ENCODE measurements around the gene PI4KA. TPM values are rescaled to one million over a fixed set of nuclear protein-coding genes. Genes with fewer than 3 reads are reported as not detected.
"Not testable (repeated sequence)": the region's sequence is repeated elsewhere in the genome, so short reads cannot be mapped to it uniquely, and the experiment has no call there.

Gene PI4KA
- total and polyA plus RNA-seq, 2 of the 13 experiments (the other 11 are each of a cell fraction or from before 2014, with no cell fraction given) = 27.4 to 56.4 TPM

DNA sequence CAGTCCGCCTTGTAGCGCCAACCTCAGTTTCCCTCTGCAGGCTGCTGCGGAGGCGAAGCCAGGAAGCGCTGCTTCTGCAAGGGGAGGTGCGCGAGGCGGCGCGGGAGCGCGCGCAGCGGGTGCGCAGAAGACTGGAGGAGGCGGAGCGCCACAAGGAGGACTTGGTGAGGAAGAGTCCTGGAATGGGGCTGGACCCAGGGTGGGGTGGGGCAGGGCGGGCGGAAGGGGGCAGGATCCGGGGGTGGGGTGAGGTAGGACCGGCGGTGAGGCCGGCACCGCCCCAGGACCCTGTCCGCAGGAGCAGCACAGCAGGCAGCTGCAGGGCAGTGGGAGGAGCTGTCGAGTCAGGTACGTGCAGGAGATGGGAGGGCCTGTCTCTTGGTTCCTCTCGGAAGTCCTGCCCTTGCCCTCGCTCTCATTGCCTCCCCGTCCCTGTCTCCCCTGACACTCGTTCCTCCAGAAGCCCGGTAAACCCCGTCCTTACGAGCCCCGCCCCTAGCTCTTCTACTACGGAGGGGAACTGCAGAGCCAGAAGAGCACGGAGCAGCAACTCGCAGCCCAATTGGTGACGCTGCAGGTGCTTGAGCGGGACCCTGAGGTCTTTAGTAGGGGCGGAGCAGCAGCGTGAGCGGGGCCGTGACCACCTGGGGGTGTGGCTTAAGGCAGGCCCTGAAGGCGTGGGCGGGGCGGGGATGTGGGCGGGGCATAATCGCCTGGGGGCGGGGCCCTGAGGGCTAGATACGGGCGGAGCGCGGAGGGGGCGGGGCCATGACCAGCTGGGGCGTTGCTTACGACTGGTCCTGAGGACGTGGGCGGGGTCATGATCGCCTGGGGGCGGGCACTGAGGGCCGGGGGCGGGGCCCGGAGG, 155.8 kb downstream of the PI4KA start:
- peaks cover 21% of the 10 kb centered on the region for H3K4me1 ChIP-seq (ENCODE audit: insufficient read depth, low read length)
- H3K36me3 ChIP-seq (replicated peaks in 1 of 2; ENCODE audit: control insufficient read depth in 1 of 2, insufficient read depth in 2 of 2, low read length in 2 of 2); in situ Hi-C loops (cut with HindIII; ENCODE audit: extremely low pct_ligation_motif_present, low pct_unique_long_range_greater_than_20kb); H3K9me3 ChIP-seq (ENCODE audit: low read length); BruUV-seq (replicated peaks); H2AFZ ChIP-seq (ENCODE audit: low read length); H3K9ac ChIP-seq (ENCODE audit: insufficient read depth, low read depth, low read length); H3K27me3 ChIP-seq (ENCODE audit: control insufficient read depth in 1 of 2, insufficient read depth in 2 of 2, low read length in 2 of 2); H3K79me2 ChIP-seq (ENCODE audit: insufficient read depth, low read length); FAIRE-seq; H4K20me1 ChIP-seq (ENCODE audit: insufficient read depth, low read length); intact Hi-C loops (cut with micrococcal nuclease; ENCODE audit: unreplicated experiment); CTCF ChIA-PET (ENCODE audit: low intra/inter-chr PET ratio, low total read pairs): not testable (repeated sequence)
- POLR2A ChIA-PET = interaction anchor here (0.6 to 1.1 kb wide), 3 partner anchors 14 to 102 kb away, joined by 3 to 4 read pairs (median 3); no protein-coding TSS in a partner anchor
- H3K4me2 ChIP-seq (ENCODE audit: low read depth, low read length) = peak overlapping the region; percentile 73
- 2% methylated on average over 18 of the region's 64 CpGs for WGBS (ENCODE audit: low lambda C conversion rate)
- DNase-seq (ENCODE audit: low spot score) (peak; percentile 82), ATAC-seq (peak; percentile 84)
- peak overlapping the region; percentile 50 for H3K27ac ChIP-seq (ENCODE audit: extremely low read length, insufficient read depth, low read length)
- peak overlapping the region; percentile 37 to 65 (median 46); a peak in 5 of 6 replicates for H3K4me3 ChIP-seq (replicated peaks in 1 of 3; ENCODE audit: insufficient read depth in 1 of 3, low read depth in 2 of 3, low read length in 3 of 3)
- TF ChIP-seq, protein P1, sequence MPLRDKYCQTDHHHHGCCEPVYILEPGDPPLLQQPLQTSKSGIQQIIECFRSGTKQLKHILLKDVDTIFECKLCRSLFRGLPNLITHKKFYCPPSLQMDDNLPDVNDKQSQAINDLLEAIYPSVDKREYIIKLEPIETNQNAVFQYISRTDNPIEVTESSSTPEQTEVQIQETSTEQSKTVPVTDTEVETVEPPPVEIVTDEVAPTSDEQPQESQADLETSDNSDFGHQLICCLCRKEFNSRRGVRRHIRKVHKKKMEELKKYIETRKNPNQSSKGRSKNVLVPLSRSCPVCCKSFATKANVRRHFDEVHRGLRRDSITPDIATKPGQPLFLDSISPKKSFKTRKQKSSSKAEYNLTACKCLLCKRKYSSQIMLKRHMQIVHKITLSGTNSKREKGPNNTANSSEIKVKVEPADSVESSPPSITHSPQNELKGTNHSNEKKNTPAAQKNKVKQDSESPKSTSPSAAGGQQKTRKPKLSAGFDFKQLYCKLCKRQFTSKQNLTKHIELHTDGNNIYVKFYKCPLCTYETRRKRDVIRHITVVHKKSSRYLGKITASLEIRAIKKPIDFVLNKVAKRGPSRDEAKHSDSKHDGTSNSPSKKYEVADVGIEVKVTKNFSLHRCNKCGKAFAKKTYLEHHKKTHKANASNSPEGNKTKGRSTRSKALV (CRISPR knock-in tag; IDR thresholded peaks at IDR 0.05) = peak; percentile 24; the same call in 1 of the 2 replicates
- TF ChIP-seq, protein P2, sequence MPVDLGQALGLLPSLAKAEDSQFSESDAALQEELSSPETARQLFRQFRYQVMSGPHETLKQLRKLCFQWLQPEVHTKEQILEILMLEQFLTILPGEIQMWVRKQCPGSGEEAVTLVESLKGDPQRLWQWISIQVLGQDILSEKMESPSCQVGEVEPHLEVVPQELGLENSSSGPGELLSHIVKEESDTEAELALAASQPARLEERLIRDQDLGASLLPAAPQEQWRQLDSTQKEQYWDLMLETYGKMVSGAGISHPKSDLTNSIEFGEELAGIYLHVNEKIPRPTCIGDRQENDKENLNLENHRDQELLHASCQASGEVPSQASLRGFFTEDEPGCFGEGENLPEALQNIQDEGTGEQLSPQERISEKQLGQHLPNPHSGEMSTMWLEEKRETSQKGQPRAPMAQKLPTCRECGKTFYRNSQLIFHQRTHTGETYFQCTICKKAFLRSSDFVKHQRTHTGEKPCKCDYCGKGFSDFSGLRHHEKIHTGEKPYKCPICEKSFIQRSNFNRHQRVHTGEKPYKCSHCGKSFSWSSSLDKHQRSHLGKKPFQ (CRISPR knock-in tag; IDR thresholded peaks at IDR 0.05; ENCODE audit: insufficient replicate concordance) = peak; percentile 37
- TF ChIP-seq TBX2 (CRISPR knock-in tag; IDR thresholded peaks at IDR 0.05; ENCODE audit: borderline replicate concordance) = peak; percentile 16; the same call in 1 of the 2 replicates
- TF ChIP-seq, protein P3, sequence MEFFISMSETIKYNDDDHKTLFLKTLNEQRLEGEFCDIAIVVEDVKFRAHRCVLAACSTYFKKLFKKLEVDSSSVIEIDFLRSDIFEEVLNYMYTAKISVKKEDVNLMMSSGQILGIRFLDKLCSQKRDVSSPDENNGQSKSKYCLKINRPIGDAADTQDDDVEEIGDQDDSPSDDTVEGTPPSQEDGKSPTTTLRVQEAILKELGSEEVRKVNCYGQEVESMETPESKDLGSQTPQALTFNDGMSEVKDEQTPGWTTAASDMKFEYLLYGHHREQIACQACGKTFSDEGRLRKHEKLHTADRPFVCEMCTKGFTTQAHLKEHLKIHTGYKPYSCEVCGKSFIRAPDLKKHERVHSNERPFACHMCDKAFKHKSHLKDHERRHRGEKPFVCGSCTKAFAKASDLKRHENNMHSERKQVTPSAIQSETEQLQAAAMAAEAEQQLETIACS (CRISPR knock-in tag; IDR thresholded peaks at IDR 0.05) = peak; percentile 90
- TF ChIP-seq, protein P4, sequence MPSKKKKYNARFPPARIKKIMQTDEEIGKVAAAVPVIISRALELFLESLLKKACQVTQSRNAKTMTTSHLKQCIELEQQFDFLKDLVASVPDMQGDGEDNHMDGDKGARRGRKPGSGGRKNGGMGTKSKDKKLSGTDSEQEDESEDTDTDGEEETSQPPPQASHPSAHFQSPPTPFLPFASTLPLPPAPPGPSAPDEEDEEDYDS (CRISPR knock-in tag; IDR thresholded peaks at IDR 0.05) = peak; percentile 62; the same call in 1 of the 2 replicates
- peak; percentile 31 for TF ChIP-seq HNRNPLL (IDR thresholded peaks at IDR 0.05; ENCODE audit: low read depth, low read length, poor library complexity, severe bottlenecking)
- TF ChIP-seq DR1 (CRISPR knock-in tag; IDR thresholded peaks at IDR 0.05) = peak; percentile 37; the same call in 1 of the 2 replicates
- TF ChIP-seq, protein P5, sequence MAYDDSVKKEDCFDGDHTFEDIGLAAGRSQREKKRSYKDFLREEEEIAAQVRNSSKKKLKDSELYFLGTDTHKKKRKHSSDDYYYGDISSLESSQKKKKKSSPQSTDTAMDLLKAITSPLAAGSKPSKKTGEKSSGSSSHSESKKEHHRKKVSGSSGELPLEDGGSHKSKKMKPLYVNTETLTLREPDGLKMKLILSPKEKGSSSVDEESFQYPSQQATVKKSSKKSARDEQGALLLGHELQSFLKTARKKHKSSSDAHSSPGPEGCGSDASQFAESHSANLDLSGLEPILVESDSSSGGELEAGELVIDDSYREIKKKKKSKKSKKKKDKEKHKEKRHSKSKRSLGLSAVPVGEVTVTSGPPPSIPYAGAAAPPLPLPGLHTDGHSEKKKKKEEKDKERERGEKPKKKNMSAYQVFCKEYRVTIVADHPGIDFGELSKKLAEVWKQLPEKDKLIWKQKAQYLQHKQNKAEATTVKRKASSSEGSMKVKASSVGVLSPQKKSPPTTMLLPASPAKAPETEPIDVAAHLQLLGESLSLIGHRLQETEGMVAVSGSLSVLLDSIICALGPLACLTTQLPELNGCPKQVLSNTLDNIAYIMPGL (CRISPR knock-in tag; IDR thresholded peaks at IDR 0.05; ENCODE audit: borderline replicate concordance in 1 of 2, low read depth in 1 of 2) = peak in 1 of 2 experiments; percentile 8; a peak in 1 of 4 replicates
- TF ChIP-seq ZFY (CRISPR knock-in tag; IDR thresholded peaks at IDR 0.05) = peak; percentile 9; the same call in 1 of the 2 replicates
- TF ChIP-seq ZFX (CRISPR knock-in tag; IDR thresholded peaks at IDR 0.05; ENCODE audit: low read depth) = peak; percentile 54
- TF ChIP-seq, protein P6, sequence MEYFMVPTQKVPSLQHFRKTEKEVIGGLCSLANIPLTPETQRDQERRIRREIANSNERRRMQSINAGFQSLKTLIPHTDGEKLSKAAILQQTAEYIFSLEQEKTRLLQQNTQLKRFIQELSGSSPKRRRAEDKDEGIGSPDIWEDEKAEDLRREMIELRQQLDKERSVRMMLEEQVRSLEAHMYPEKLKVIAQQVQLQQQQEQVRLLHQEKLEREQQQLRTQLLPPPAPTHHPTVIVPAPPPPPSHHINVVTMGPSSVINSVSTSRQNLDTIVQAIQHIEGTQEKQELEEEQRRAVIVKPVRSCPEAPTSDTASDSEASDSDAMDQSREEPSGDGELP (IDR thresholded peaks at IDR 0.05; ENCODE audit: borderline replicate concordance, low read depth) = 0 out of 2 replicates have a peak, but pooled peaks have one; percentile 14

Data from HepG2 (cell line).